Spleen (tissue), 7 donors: ENCODE measurements around the gene ONECUT2.

Experiments
- POLR2A ChIP-seq, 3 donors: fragments of 450-650 bp; IDR thresholded peaks; one replicate each; pipeline ENCODE4 v1.5.1; 2017; ENCODE audit warnings: antibody characterized with exemption in 3 of 3, mild to moderate bottlenecking in 1 of 3
- POLR2AphosphoS5 ChIP-seq, 3 donors: sonication (generic); formaldehyde crosslinking; IDR thresholded peaks; one replicate each; pipeline ENCODE4 v1.5.1; 2017; ENCODE audit warnings: antibody characterized with exemption in 3 of 3
- TF ChIP-seq, protein P1 (sequence below), 11 experiments: fragments of 200-600 bp in 7 of 11; fragments of 450-650 bp in 4 of 11; sonication (generic) in 4 of 11; IDR thresholded peaks in 8 of 11; conservative IDR thresholded peaks in 3 of 11; 1 replicate in 7 of 11; 2 replicates in 4 of 11; pipeline versions ENCODE4 v1.4.0 to v1.8.0; 2016 to 2021; ENCODE audit warnings: antibody characterized with exemption in 11 of 11, inconsistent platforms in 4 of 11, mild to moderate bottlenecking in 1 of 11
- donor health status: DM: no; HTN: no; CAD: no; lungs with moderate emphysema.
- donor health status: DM: no; HTN: no; CAD: no.
- donor health status: DM: no; HTN: no; CAD: no.

DNA sequence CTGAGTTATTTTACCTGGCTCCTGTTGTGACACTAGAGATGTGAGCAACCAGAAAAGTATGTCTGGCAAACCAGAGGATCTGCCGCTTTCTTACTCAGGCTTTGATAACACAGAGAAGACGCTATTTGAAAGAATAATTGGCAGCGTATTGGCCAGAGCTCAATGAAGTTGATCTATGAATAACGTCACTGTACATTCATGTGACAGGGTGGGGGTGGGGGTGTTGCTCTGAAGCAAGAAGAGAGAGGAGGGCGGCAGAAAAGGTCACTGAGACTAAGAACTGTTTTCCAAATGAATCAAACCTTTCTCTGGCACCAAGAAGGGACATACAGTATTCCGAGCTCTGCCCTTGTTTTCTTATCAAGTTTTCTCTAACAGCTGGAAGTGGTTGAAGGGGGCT is 1.7 kb upstream of the ONECUT2 start:
- TF ChIP-seq, protein P1, sequence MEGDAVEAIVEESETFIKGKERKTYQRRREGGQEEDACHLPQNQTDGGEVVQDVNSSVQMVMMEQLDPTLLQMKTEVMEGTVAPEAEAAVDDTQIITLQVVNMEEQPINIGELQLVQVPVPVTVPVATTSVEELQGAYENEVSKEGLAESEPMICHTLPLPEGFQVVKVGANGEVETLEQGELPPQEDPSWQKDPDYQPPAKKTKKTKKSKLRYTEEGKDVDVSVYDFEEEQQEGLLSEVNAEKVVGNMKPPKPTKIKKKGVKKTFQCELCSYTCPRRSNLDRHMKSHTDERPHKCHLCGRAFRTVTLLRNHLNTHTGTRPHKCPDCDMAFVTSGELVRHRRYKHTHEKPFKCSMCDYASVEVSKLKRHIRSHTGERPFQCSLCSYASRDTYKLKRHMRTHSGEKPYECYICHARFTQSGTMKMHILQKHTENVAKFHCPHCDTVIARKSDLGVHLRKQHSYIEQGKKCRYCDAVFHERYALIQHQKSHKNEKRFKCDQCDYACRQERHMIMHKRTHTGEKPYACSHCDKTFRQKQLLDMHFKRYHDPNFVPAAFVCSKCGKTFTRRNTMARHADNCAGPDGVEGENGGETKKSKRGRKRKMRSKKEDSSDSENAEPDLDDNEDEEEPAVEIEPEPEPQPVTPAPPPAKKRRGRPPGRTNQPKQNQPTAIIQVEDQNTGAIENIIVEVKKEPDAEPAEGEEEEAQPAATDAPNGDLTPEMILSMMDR (IDR thresholded peaks at IDR 0.05 in 8 of 11, conservative IDR thresholded peaks at IDR 0.05 in 3 of 11), result no peak
- TF ChIP-seq POLR2A (IDR thresholded peaks at IDR 0.05) (no peak), POLR2AphosphoS5 (IDR thresholded peaks at IDR 0.05) (no peak)
